Pancreas (tissue), 10 donors: ENCODE measurements around the gene ZNRF2. TPM values are rescaled to one million over a fixed set of nuclear protein-coding genes. Genes with fewer than 3 reads are reported as not detected.

Experiments
- ATAC-seq, 4 donors: fragments of 200-7000 bp; cut with Tn5 transposase; one replicate each; pipeline versions ENCODE4 v1.8.0 to v1.9.1; 2020; ENCODE audit warnings: mild to moderate bottlenecking in 4 of 4, moderate library complexity in 4 of 4
- DNase-seq, 6 donors: peaks; one replicate each; pipeline ENCODE4 v3.0.0-alpha.2; 2020
- FAIRE-seq: peaks from 2 replicates; lab custom pipeline; 2012; peaks lifted over from hg19 to GRCh38; lab: Jason Lieb, UNC
- H3K27ac ChIP-seq, 4 donors: fragments of 200-600 bp; sonication (generic); 1 replicate in 3 of 4; 2 replicates in 1 of 4; pipeline versions ENCODE4 v1.5.0 to v1.8.0; 2020
- H3K27me3 ChIP-seq, 4 donors: fragments of 200-600 bp; one replicate each; pipeline ENCODE4 v1.8.0; 2021
- H3K36me3 ChIP-seq, 3 donors: fragments of 200-600 bp; sonication (generic) in 1 of 3; one replicate each; pipeline versions ENCODE4 v1.5.0 to v1.8.0; 2020 to 2021
- H3K4me1 ChIP-seq, 3 donors: fragments of 200-600 bp; one replicate each; pipeline ENCODE4 v1.8.0; 2021
- H3K4me3 ChIP-seq, 4 donors: fragments of 200-600 bp; sonication (generic) in 2 of 4; one replicate each; pipeline versions ENCODE4 v1.5.0 to v1.8.0; 2020 to 2021
- H3K9me3 ChIP-seq, 4 donors: fragments of 200-600 bp; one replicate each; pipeline ENCODE4 v1.8.0; 2021
- CTCF ChIP-seq, 4 donors: fragments of 200-600 bp; sonication (generic) in 3 of 4; IDR thresholded peaks; one replicate each; pipeline versions ENCODE4 v1.5.0 to v1.8.0; 2021; ENCODE audit warnings: antibody characterized with exemption in 4 of 4
- WGBS, 2 donors: extraction: QIAGEN DNeasy Blood & Tissue Kit; methylation state at CpG; one replicate each; pipeline ENCODE4 v1.1.7; 2013; 5-methylcytosine and 5-hydroxymethylcytosine counted together
- intact Hi-C, 3 donors: fragments of 100-400 bp; cut with DNase I; formaldehyde crosslinking; loops; one replicate each; pipeline versions ENCODE4 v1.11.1 to v1.14.2; 2022
- polyA plus RNA-seq, 2 donors: library from polyadenylated mRNA; stranded (reverse); fragments of 200-250 nt; gene quantifications; one replicate each; pipeline ENCODE4 v1.2.3, GENCODE V29; 2013
- total RNA-seq, 6 donors: library from RNA; stranded (reverse); fragmentation: NEBNext Ultra II Directional in 4 of 6; extraction: Animal tissue kit (Norgen Biotek cat#: 25700) in 4 of 6; gene quantifications; one replicate each; pipeline versions ENCODE4 v1.2.1 to v1.2.4, GENCODE V29; 2021 to 2023
- donor health status: healthy with polysubstance abuse.
- donor health status: DM: no; HTN: no; CAD: no; lungs with moderate emphysema.
- donor health status: DM: no; HTN: no; CAD: no.
- donor health status: control.
- donor health status: control.
- donor health status: Bipolar disorder and iron deficiency.
- donor health status: DM: yes; HTN: yes; CAD: no.
- donor health status: DM: no; HTN: no; CAD: no.
- donor health status: DM: no; HTN: no; CAD: no.
- donor health status: DM: yes; HTN: yes; CAD: no.

Gene ZNRF2
- total and polyA plus RNA-seq, 8 donors = 4.9 to 17.1 (median 11.2) TPM

GRCh38 chr7:30253796-30254165 is 30.6 kb upstream of the ZNRF2 start:
- no peak overlapping the region for H3K4me3 ChIP-seq
- no peak for TF ChIP-seq CTCF (IDR thresholded peaks at IDR 0.05)
- no peaks in the 10 kb centered on the region for H3K9me3 ChIP-seq
- H3K36me3 ChIP-seq = no peaks in the 10 kb centered on the region
- DNase-seq (no peak), ATAC-seq (peak in 3 of 4 donors; percentile 3 to 5 (median 4)), FAIRE-seq (no peak)
- peaks cover 44 to 54% (median 53%) of the 10 kb centered on the region in 3 donors for H3K4me1 ChIP-seq
- peak overlapping the region; percentile 37 to 80 (median 68) for H3K27ac ChIP-seq
- intact Hi-C loops = no loop called here
- H3K27me3 ChIP-seq = no peaks in the 10 kb centered on the region
- 25% methylated on average over 3 of the region's 3 CpGs for WGBS, 2 donors

GRCh38 chr7:30254248-30254647 is 30.1 kb upstream of the ZNRF2 start:
- no peaks in the 10 kb centered on the region for H3K27me3 ChIP-seq
- H3K9me3 ChIP-seq = no peaks in the 10 kb centered on the region
- ATAC-seq (peak; percentile 30 to 43 (median 34)), DNase-seq (no peak), FAIRE-seq (no peak)
- H3K27ac ChIP-seq = peak overlapping the region; percentile 37 to 80 (median 70)
- H3K4me3 ChIP-seq = no peak overlapping the region
- H3K4me1 ChIP-seq = peaks cover 44 to 53% (median 52%) of the 10 kb centered on the region in 3 donors
- no peak for TF ChIP-seq CTCF (IDR thresholded peaks at IDR 0.05)
- WGBS, 2 donors = 27 to 32% methylated on average over 5 of the region's 5 CpGs
- no peaks in the 10 kb centered on the region for H3K36me3 ChIP-seq
- intact Hi-C loops = no loop called here

- no peaks in the 10 kb centered on the region for H3K9me3 ChIP-seq
- ATAC-seq = peak in 3 of 4 donors; percentile 39 to 53 (median 40)
- no peak for FAIRE-seq
- intact Hi-C loops = no loop called here
- peak overlapping the region; percentile 37 to 80 (median 70) for H3K27ac ChIP-seq
- H3K27me3 ChIP-seq = no peaks in the 10 kb centered on the region
- no peaks in the 10 kb centered on the region for H3K36me3 ChIP-seq
- no peak for TF ChIP-seq CTCF (IDR thresholded peaks at IDR 0.05)
- no peak for DNase-seq
- WGBS, 2 donors = 9 to 12% methylated on average over 4 of the region's 4 CpGs
- H3K4me3 ChIP-seq = no peak overlapping the region
- H3K4me1 ChIP-seq = peaks cover 44 to 49% (median 48%) of the 10 kb centered on the region in 3 donors
Measured at GRCh38 chr7:30254717-30255063, 29.7 kb upstream of the ZNRF2 start.

GRCh38 chr7:30255064-30255769 is 29.2 kb upstream of the ZNRF2 start:
- no peaks in the 10 kb centered on the region for H3K27me3 ChIP-seq
- peaks cover 43 to 49% (median 44%) of the 10 kb centered on the region in 3 donors for H3K4me1 ChIP-seq
- ATAC-seq (peak; percentile 87 to 91 (median 88)), FAIRE-seq (peak; percentile 91), DNase-seq (no peak)
- no peak for TF ChIP-seq CTCF (IDR thresholded peaks at IDR 0.05)
- intact Hi-C loops = no loop called here
- H3K36me3 ChIP-seq = no peaks in the 10 kb centered on the region
- no peaks in the 10 kb centered on the region for H3K9me3 ChIP-seq
- peak overlapping the region; percentile 37 to 80 (median 69) for H3K27ac ChIP-seq
- no peak overlapping the region for H3K4me3 ChIP-seq
- 14 to 16% methylated on average over 4 of the region's 4 CpGs for WGBS, 2 donors

GRCh38 chr7:30256349-30256858 is 28.0 kb upstream of the ZNRF2 start:
- FAIRE-seq (no peak), ATAC-seq (no peak), DNase-seq (no peak)
- H3K36me3 ChIP-seq = no peaks in the 10 kb centered on the region
- intact Hi-C loops = no loop called here
- peaks cover 36 to 41% (median 40%) of the 10 kb centered on the region in 3 donors for H3K4me1 ChIP-seq
- no peak overlapping the region for H3K4me3 ChIP-seq
- TF ChIP-seq CTCF (IDR thresholded peaks at IDR 0.05) = no peak
- 91 to 95% methylated on average over 10 of the region's 10 CpGs for WGBS, 2 donors
- no peaks in the 10 kb centered on the region for H3K27me3 ChIP-seq
- H3K27ac ChIP-seq = peak overlapping the region in 1 of 4 donors; percentile 64
- H3K9me3 ChIP-seq = no peaks in the 10 kb centered on the region
